HCT116 (cell line): ENCODE measurements around the gene KCNJ16. TPM values are rescaled to one million over a fixed set of nuclear protein-coding genes. Genes with fewer than 3 reads are reported as not detected.

ENCODE experiments used
- ATAC-seq: fragments of 200-7000 bp; cut with Tn5 transposase; 2 replicates; pipeline ENCODE4 v1.9.1; 2020; ENCODE audit warnings: mild to moderate bottlenecking, moderate library complexity
- BruUV-seq: library from RNA; stranded (reverse); fragments of 400-500 nt; replicated peaks from 2 replicates; lab custom pipeline; 2021; lab: Mats Ljungman, UMichigan
- CTCF ChIA-PET: fragments of 300-600 bp; sonication (Branson Sonifier 250); formaldehyde crosslinking; loops from one replicate; lab custom pipeline; 2021; ENCODE audit warnings: antibody characterized with exemption; lab: Charles Lee
- POLR2A ChIA-PET: fragments of 300-600, 350-600 bp; sonication (Branson Sonifier 250); formaldehyde crosslinking; loops from one replicate; lab custom pipeline; 2021; ENCODE audit warnings: antibody characterized with exemption; lab: Charles Lee
- RAD21 ChIA-PET, 2 experiments: fragments of 300-600 bp; sonication (Branson Sonifier 250); formaldehyde crosslinking; loops; one replicate each; lab custom pipeline; 2023; ENCODE audit warnings: low total read pairs in 2 of 2; ENCODE audit not compliant: uncharacterized antibody in 2 of 2, unreplicated experiment in 2 of 2, low non-redundant PET in 1 of 2; lab: Charles Lee
- DNase-seq: peaks from one replicate; pipeline ENCODE4 v3.0.0-alpha.2; 2010; ENCODE audit warnings: low read depth, low spot score
- H2AFZ ChIP-seq: fragments of 200-600 bp; shearing (Covaris generic), sonication (generic); 2 replicates; pipeline ENCODE4 v1.6.1; 2017; ENCODE audit warnings: low read depth, mixed run types, mixed read lengths, antibody characterized with exemption, low read length; ENCODE audit not compliant: poor library complexity, severe bottlenecking
- H3K27ac ChIP-seq: 2 replicates; pipeline ENCODE4 v1.5.1; 2012; ENCODE audit warnings: low read depth, low read length
- H3K27me3 ChIP-seq: fragments of 200-600 bp; sonication (generic); 2 replicates; pipeline ENCODE4 v1.6.1; 2016; ENCODE audit warnings: mixed run types, low read length, mixed read lengths; ENCODE audit not compliant: insufficient read depth
- H3K36me3 ChIP-seq, 2 experiments: fragments of 200-500 bp in 1 of 2; fragments of 200-600 bp in 1 of 2; sonication (Bioruptor generic) in 1 of 2; sonication (generic) in 1 of 2; 2 replicates each; pipeline versions ENCODE4 v1.5.1 to v1.6.1; 2014 to 2016; ENCODE audit warnings: low read length in 2 of 2, inconsistent platforms in 1 of 2, mixed read lengths in 1 of 2, mixed run types in 1 of 2; ENCODE audit not compliant: insufficient read depth in 2 of 2, control insufficient read depth in 1 of 2
- H3K4me1 ChIP-seq, 2 experiments: fragments of 200-600 bp in 1 of 2; sonication (generic) in 1 of 2; 2 replicates each; pipeline versions ENCODE4 v1.5.1 to v1.6.1; 2012 to 2017; ENCODE audit warnings: low read length in 2 of 2, inconsistent platforms in 1 of 2, mild to moderate bottlenecking in 1 of 2, mixed read lengths in 1 of 2, mixed run types in 1 of 2, moderate library complexity in 1 of 2; ENCODE audit not compliant: insufficient read depth in 2 of 2, control insufficient read depth in 1 of 2
- H3K4me2 ChIP-seq: fragments of 200-600 bp; sonication (generic); 2 replicates; pipeline ENCODE4 v1.6.1; 2017; ENCODE audit warnings: mixed run types, low read length, mixed read lengths
- H3K4me3 ChIP-seq, 2 experiments: fragments of 200-600 bp in 1 of 2; sonication (generic) in 1 of 2; replicated peaks in 1 of 2; 2 replicates each; pipeline ENCODE4 v1.5.1; 2011 to 2016; ENCODE audit warnings: low read length in 2 of 2, control low read depth in 1 of 2, low read depth in 1 of 2, mild to moderate bottlenecking in 1 of 2, mixed read lengths in 1 of 2, mixed run types in 1 of 2
- H3K79me2 ChIP-seq: fragments of 200-600 bp; sonication (generic); 2 replicates; pipeline ENCODE4 v1.6.1; 2017; ENCODE audit warnings: mild to moderate bottlenecking, mixed run types, low read length, moderate library complexity, mixed read lengths; ENCODE audit not compliant: insufficient read depth
- H3K9ac ChIP-seq: fragments of 200-600 bp; sonication (generic); 2 replicates; pipeline ENCODE4 v1.6.1; 2016; ENCODE audit warnings: low read length, mixed read lengths
- H3K9me2 ChIP-seq: fragments of 200-600 bp; sonication (generic), shearing (Covaris generic); 2 replicates; pipeline ENCODE4 v1.6.1; 2017; ENCODE audit warnings: mixed run types, mild to moderate bottlenecking, moderate library complexity; ENCODE audit not compliant: insufficient read depth
- H3K9me3 ChIP-seq, 2 experiments: fragments of 200-500 bp in 1 of 2; fragments of 200-600 bp in 1 of 2; sonication (Bioruptor generic) in 1 of 2; sonication (generic) in 1 of 2; 2 replicates each; pipeline ENCODE4 v1.6.1; 2014 to 2017; ENCODE audit warnings: low read length in 2 of 2, mixed read lengths in 2 of 2, inconsistent platforms in 1 of 2, low read depth in 1 of 2, mild to moderate bottlenecking in 1 of 2, mixed run types in 1 of 2, moderate library complexity in 1 of 2; ENCODE audit not compliant: control insufficient read depth in 1 of 2, insufficient read depth in 1 of 2
- H4K20me1 ChIP-seq: fragments of 200-600 bp; sonication (generic), shearing (Covaris generic); 2 replicates; pipeline ENCODE4 v1.6.1; 2017; ENCODE audit warnings: mixed run types, mild to moderate bottlenecking, moderate library complexity; ENCODE audit not compliant: insufficient read depth
- CEBPB ChIP-seq: IDR thresholded peaks from 2 replicates; pipeline ENCODE4 v1.6.1; 2012; ENCODE audit warnings: low read depth
- EGR1 ChIP-seq: IDR thresholded peaks from 2 replicates; pipeline ENCODE4 v1.6.1; 2012; ENCODE audit warnings: low read depth
- ELF1 ChIP-seq: IDR thresholded peaks from 2 replicates; pipeline ENCODE4 v1.6.1; 2012; ENCODE audit warnings: low read depth, borderline replicate concordance
- EZH2 ChIP-seq: fragments of 200-600 bp; sonication (generic); IDR thresholded peaks from 2 replicates; pipeline ENCODE4 v1.6.1; 2017; ENCODE audit warnings: antibody characterized with exemption, mixed run types
- EZH2phosphoT487 ChIP-seq: fragments of 200-600 bp; IDR thresholded peaks from 2 replicates; pipeline ENCODE4 v1.6.1; 2018; ENCODE audit warnings: antibody characterized with exemption, borderline replicate concordance
- JUND ChIP-seq: IDR thresholded peaks from 2 replicates; pipeline ENCODE4 v1.6.1; 2012
- SP1 ChIP-seq: IDR thresholded peaks from 2 replicates; pipeline ENCODE4 v1.6.1; 2012; ENCODE audit warnings: low read depth
- SRF ChIP-seq: IDR thresholded peaks from 2 replicates; pipeline ENCODE4 v1.6.1; 2012; ENCODE audit warnings: low read depth
- TCF7L2 ChIP-seq: IDR thresholded peaks from 2 replicates; pipeline ENCODE4 v1.7.0; 2011; ENCODE audit warnings: borderline replicate concordance, inconsistent platforms; ENCODE audit not compliant: insufficient read depth, insufficient read length; ENCODE audit errors: extremely low read depth
- ZFX ChIP-seq: fragments of 450-650 bp; IDR thresholded peaks from 2 replicates; pipeline ENCODE4 v1.6.1; 2017
- ZNF274 ChIP-seq: fragments of 200-500 bp; sonication (Bioruptor generic); IDR thresholded peaks from 2 replicates; pipeline ENCODE4 v1.6.1; 2014; ENCODE audit warnings: mild to moderate bottlenecking, low read depth, low read length, inconsistent platforms
- intact Hi-C: fragments of 100-400 bp; cut with micrococcal nuclease; formaldehyde crosslinking; loops from 2 replicates; pipeline ENCODE4 v1.10.0; 2022
- total RNA-seq: library from RNA; stranded (reverse); gene quantifications from one replicate; pipeline ENCODE4 v1.2.1, GENCODE V29; 2021; ENCODE audit not compliant: unreplicated experiment
- TF ChIP-seq, protein P1 (sequence below), 3 experiments: fragments of 200-600 bp in 1 of 3; sonication (generic) in 1 of 3; IDR thresholded peaks in 2 of 3; conservative IDR thresholded peaks in 1 of 3; 2 replicates each; pipeline ENCODE4 v1.5.1; 2012 to 2017; ENCODE audit warnings: low read depth in 2 of 3, low read length in 2 of 3, antibody characterized with exemption in 1 of 3, borderline replicate concordance in 1 of 3, control low read depth in 1 of 3, mild to moderate bottlenecking in 1 of 3, mixed read lengths in 1 of 3, mixed run types in 1 of 3, moderate library complexity in 1 of 3; ENCODE audit not compliant: insufficient read depth in 1 of 3
- TF ChIP-seq, protein P2 (sequence below): IDR thresholded peaks from 2 replicates; pipeline ENCODE4 v1.6.1; 2012
- TF ChIP-seq, protein P3 (sequence below): IDR thresholded peaks from 2 replicates; pipeline ENCODE4 v1.6.1; 2012; ENCODE audit warnings: low read depth

Gene KCNJ16
- total RNA-seq, 1 experiment from 2014 or later: not detected

DNA sequence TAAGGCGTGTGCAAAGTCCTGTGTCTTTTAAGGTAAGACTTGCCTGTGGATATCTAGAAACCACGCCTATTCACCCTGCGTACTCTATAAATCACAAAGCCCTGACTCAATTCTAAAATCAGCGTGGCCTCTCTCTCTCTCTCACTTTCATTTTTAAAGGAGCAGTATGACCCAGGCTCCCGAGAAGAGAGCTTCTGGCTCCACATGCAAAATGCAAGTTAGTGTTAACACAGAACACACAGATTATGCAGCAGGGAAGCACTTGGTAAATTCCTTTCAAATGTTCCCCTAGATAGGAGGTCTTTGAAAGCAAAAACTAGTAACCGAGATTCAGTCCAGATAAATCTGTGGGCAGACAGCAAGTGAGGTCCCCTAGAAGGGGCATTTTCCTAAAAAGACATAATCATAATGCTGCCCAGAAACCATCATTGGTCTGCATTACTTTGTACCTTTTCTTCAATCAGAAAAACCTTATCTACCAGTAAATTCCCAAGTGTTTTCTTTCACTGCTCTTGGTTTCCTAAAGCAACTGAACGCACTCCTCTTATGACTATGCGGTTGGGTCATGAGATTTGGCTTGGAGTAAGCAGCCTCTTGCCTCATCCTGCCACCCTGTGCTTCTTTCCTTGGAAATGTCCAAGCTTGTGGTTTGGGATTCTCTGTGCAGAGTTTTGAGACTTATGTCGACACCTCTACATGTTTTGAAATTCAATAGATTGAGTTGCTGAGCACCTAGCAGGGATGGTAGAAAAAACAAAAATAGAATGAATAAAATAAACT, 62.6 kb downstream of the KCNJ16 start:
- TF ChIP-seq EZH2phosphoT487: no peak
- ATAC-seq (peak; percentile 50; the same call in 1 of the 2 replicates), DNase-seq (no peak)
- ChIA-PET CTCF (no interaction called here), RAD21 (no interaction called here), POLR2A (no interaction called here)
- intact Hi-C loops: no loop called here
- Histone ChIP-seq H3K4me3 (no peak overlapping the region), H3K27ac (no peak overlapping the region), H3K9me2 (no peaks in the 10 kb centered on the region), H3K27me3 (no peaks in the 10 kb centered on the region), H3K4me2 (peak overlapping the region; percentile 38), H2AFZ (peak overlapping the region; percentile 26), H3K9me3 (peaks cover 3 to 19% of the 10 kb centered on the region in 2 experiments; a peak in 2 of 4 replicates), H3K79me2 (no peaks in the 10 kb centered on the region), H4K20me1 (no peaks in the 10 kb centered on the region), H3K4me1 (no peaks in the 10 kb centered on the region), H3K9ac (no peak overlapping the region), H3K36me3 (no peaks in the 10 kb centered on the region; a peak in 1 of 4 replicates)
- no TSS peak for BruUV-seq

DNA sequence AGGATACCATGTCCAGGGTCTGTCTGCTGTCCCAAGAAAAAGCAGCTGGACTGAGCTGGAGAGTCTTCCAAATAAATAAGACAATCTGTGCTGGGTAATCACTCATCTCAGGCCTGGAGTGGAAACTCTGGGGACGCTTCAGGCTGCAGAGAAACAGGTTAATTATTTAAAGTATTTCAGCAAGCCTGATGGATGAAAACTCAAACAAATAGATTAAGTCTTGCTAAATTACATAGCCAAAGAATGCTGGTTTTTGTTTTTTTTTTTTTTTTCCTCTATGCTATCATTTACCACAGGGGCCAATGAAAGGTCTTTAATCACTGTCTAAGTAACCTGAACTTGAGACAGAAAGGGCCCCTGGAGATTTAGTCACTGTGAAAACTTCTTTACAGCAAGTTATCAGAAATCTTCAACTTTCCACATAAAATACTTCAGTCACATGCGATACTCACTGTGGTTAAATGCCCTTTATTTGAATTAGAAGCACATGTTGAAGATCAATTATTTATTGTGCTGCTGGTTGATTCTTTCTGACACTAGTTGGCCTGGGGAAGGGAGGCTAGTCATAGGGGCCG, 63.4 kb downstream of the KCNJ16 start:
- H2AFZ ChIP-seq: no peak overlapping the region
- no peaks in the 10 kb centered on the region for H4K20me1 ChIP-seq
- no peaks in the 10 kb centered on the region for H3K79me2 ChIP-seq
- no peak overlapping the region for H3K4me2 ChIP-seq
- DNase-seq (no peak), ATAC-seq (no peak)
- H3K9me2 ChIP-seq: no peaks in the 10 kb centered on the region
- ChIA-PET RAD21 (no interaction called here), CTCF (no interaction called here), POLR2A (no interaction called here)
- H3K27ac ChIP-seq: no peak overlapping the region
- BruUV-seq: no TSS peak
- H3K4me1 ChIP-seq: no peaks in the 10 kb centered on the region
- no peak overlapping the region for H3K4me3 ChIP-seq
- no peak overlapping the region for H3K9ac ChIP-seq
- no peaks in the 10 kb centered on the region; a peak in 1 of 4 replicates for H3K36me3 ChIP-seq
- intact Hi-C loops: no loop called here
- peaks cover 0 to 13% of the 10 kb centered on the region in 2 experiments; a peak in 1 of 4 replicates for H3K9me3 ChIP-seq
- no peaks in the 10 kb centered on the region for H3K27me3 ChIP-seq
- TF ChIP-seq, protein P1, sequence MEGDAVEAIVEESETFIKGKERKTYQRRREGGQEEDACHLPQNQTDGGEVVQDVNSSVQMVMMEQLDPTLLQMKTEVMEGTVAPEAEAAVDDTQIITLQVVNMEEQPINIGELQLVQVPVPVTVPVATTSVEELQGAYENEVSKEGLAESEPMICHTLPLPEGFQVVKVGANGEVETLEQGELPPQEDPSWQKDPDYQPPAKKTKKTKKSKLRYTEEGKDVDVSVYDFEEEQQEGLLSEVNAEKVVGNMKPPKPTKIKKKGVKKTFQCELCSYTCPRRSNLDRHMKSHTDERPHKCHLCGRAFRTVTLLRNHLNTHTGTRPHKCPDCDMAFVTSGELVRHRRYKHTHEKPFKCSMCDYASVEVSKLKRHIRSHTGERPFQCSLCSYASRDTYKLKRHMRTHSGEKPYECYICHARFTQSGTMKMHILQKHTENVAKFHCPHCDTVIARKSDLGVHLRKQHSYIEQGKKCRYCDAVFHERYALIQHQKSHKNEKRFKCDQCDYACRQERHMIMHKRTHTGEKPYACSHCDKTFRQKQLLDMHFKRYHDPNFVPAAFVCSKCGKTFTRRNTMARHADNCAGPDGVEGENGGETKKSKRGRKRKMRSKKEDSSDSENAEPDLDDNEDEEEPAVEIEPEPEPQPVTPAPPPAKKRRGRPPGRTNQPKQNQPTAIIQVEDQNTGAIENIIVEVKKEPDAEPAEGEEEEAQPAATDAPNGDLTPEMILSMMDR (IDR thresholded peaks at IDR 0.05 in 2 of 3, conservative IDR thresholded peaks at IDR 0.05 in 1 of 3; ENCODE audit: borderline replicate concordance in 1 of 3, insufficient read depth in 1 of 3, low read depth in 2 of 3, low read length in 2 of 3): no peak
- TF ChIP-seq ZFX (no peak), SRF (no peak), ZNF274 (no peak), EZH2 (no peak), JUND (no peak), ELF1 (no peak), EZH2phosphoT487 (no peak), TCF7L2 (no peak), SP1 (no peak), EGR1 (no peak), CEBPB (no peak)
- TF ChIP-seq, protein P2, sequence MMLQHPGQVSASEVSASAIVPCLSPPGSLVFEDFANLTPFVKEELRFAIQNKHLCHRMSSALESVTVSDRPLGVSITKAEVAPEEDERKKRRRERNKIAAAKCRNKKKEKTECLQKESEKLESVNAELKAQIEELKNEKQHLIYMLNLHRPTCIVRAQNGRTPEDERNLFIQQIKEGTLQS: no peak
- TF ChIP-seq, protein P3, sequence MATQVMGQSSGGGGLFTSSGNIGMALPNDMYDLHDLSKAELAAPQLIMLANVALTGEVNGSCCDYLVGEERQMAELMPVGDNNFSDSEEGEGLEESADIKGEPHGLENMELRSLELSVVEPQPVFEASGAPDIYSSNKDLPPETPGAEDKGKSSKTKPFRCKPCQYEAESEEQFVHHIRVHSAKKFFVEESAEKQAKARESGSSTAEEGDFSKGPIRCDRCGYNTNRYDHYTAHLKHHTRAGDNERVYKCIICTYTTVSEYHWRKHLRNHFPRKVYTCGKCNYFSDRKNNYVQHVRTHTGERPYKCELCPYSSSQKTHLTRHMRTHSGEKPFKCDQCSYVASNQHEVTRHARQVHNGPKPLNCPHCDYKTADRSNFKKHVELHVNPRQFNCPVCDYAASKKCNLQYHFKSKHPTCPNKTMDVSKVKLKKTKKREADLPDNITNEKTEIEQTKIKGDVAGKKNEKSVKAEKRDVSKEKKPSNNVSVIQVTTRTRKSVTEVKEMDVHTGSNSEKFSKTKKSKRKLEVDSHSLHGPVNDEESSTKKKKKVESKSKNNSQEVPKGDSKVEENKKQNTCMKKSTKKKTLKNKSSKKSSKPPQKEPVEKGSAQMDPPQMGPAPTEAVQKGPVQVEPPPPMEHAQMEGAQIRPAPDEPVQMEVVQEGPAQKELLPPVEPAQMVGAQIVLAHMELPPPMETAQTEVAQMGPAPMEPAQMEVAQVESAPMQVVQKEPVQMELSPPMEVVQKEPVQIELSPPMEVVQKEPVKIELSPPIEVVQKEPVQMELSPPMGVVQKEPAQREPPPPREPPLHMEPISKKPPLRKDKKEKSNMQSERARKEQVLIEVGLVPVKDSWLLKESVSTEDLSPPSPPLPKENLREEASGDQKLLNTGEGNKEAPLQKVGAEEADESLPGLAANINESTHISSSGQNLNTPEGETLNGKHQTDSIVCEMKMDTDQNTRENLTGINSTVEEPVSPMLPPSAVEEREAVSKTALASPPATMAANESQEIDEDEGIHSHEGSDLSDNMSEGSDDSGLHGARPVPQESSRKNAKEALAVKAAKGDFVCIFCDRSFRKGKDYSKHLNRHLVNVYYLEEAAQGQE: no peak
